ES-I3 (cell line): ENCODE measurements around the gene GIPC2.
"Not testable (repeated sequence)": the region's sequence is repeated elsewhere in the genome, so short reads cannot be mapped to it uniquely, and the experiment has no call there.

Experiments
- H3K36me3 ChIP-seq: 2 replicates; pipeline ENCODE4 v1.6.1; 2013; ENCODE audit warnings: mild to moderate bottlenecking, low read length, control low read depth, moderate library complexity; ENCODE audit not compliant: insufficient read depth
- H3K4me1 ChIP-seq: 2 replicates; pipeline ENCODE4 v1.6.1; 2013; ENCODE audit warnings: mild to moderate bottlenecking, control low read depth, low read length; ENCODE audit not compliant: insufficient read depth
- H3K9ac ChIP-seq: 2 replicates; pipeline ENCODE4 v1.6.1; 2013; ENCODE audit warnings: low read depth, mild to moderate bottlenecking, low read length, moderate library complexity
- H3K9me3 ChIP-seq: 2 replicates; pipeline ENCODE4 v1.6.1; 2013; ENCODE audit warnings: mild to moderate bottlenecking, low read length, moderate library complexity; ENCODE audit not compliant: control insufficient read depth, insufficient read depth

The GIPC2 gene

GRCh38 chr1:78109659-78110058 lies 63.9 kb downstream of the GIPC2 start:
- not testable (repeated sequence) for H3K4me1 ChIP-seq, H3K36me3 ChIP-seq, H3K9ac ChIP-seq, H3K9me3 ChIP-seq

- H3K9ac ChIP-seq: no peak overlapping the region
- H3K9me3 ChIP-seq: no peaks in the 10 kb centered on the region
- H3K36me3 ChIP-seq: no peaks in the 10 kb centered on the region
- H3K4me1 ChIP-seq: no peaks in the 10 kb centered on the region
Observed at GRCh38 chr1:78113156-78113916, 67.6 kb downstream of the GIPC2 start.

GRCh38 chr1:78114034-78114956 lies 68.5 kb downstream of the GIPC2 start:
- Histone ChIP-seq H3K36me3 (no peaks in the 10 kb centered on the region), H3K4me1 (no peaks in the 10 kb centered on the region), H3K9ac (no peak overlapping the region), H3K9me3 (no peaks in the 10 kb centered on the region)

- H3K9me3 ChIP-seq, H3K4me1 ChIP-seq, H3K9ac ChIP-seq, H3K36me3 ChIP-seq: not testable (repeated sequence)
Observed at GRCh38 chr1:78120485-78120884, 74.7 kb downstream of the GIPC2 start.

GRCh38 chr1:78121710-78122109 lies 75.9 kb downstream of the GIPC2 start:
- Histone ChIP-seq H3K9me3 (no peaks in the 10 kb centered on the region), H3K4me1 (peaks cover 6% of the 10 kb centered on the region; the same call in 1 of the 2 replicates), H3K9ac (no peak overlapping the region), H3K36me3 (no peaks in the 10 kb centered on the region)

- Histone ChIP-seq H3K9ac (no peak overlapping the region), H3K9me3 (no peaks in the 10 kb centered on the region), H3K36me3 (no peaks in the 10 kb centered on the region), H3K4me1 (peaks cover 6% of the 10 kb centered on the region; the same call in 1 of the 2 replicates)
Observed at GRCh38 chr1:78122389-78122788, 76.6 kb downstream of the GIPC2 start.

GRCh38 chr1:78126506-78126905 lies 80.7 kb downstream of the GIPC2 start:
- peaks cover 4% of the 10 kb centered on the region; the same call in 1 of the 2 replicates for H3K4me1 ChIP-seq
- no peaks in the 10 kb centered on the region for H3K9me3 ChIP-seq

GRCh38 chr1:78132174-78132947 lies 86.6 kb downstream of the GIPC2 start:
- H3K4me1 ChIP-seq: no peaks in the 10 kb centered on the region
- H3K36me3 ChIP-seq: no peaks in the 10 kb centered on the region
- no peak overlapping the region for H3K9ac ChIP-seq
- no peaks in the 10 kb centered on the region for H3K9me3 ChIP-seq

More at GRCh38 chr1:78126506-78126905, 80.7 kb downstream of the GIPC2 start:
- Histone ChIP-seq H3K36me3 (no peaks in the 10 kb centered on the region), H3K9ac (no peak overlapping the region)

- Histone ChIP-seq H3K9ac (no peak overlapping the region), H3K9me3 (no peaks in the 10 kb centered on the region), H3K36me3 (no peaks in the 10 kb centered on the region), H3K4me1 (no peaks in the 10 kb centered on the region)
Observed at GRCh38 chr1:78132948-78133322, 87.2 kb downstream of the GIPC2 start.

- H3K9ac ChIP-seq: no peak overlapping the region
- no peaks in the 10 kb centered on the region for H3K4me1 ChIP-seq
- H3K9me3 ChIP-seq: no peaks in the 10 kb centered on the region
- H3K36me3 ChIP-seq: no peaks in the 10 kb centered on the region
Observed at GRCh38 chr1:78136680-78137079, 90.9 kb downstream of the GIPC2 start.

GRCh38 chr1:78141531-78142231 lies 95.9 kb downstream of the GIPC2 start:
- Histone ChIP-seq H3K9ac (no peak overlapping the region), H3K36me3 (no peaks in the 10 kb centered on the region), H3K4me1 (no peaks in the 10 kb centered on the region), H3K9me3 (no peaks in the 10 kb centered on the region)

GRCh38 chr1:78142736-78143135 lies 97.0 kb downstream of the GIPC2 start:
- Histone ChIP-seq H3K4me1 (no peaks in the 10 kb centered on the region), H3K9ac (no peak overlapping the region), H3K9me3 (no peaks in the 10 kb centered on the region), H3K36me3 (no peaks in the 10 kb centered on the region)

- no peaks in the 10 kb centered on the region for H3K4me1 ChIP-seq
- no peaks in the 10 kb centered on the region for H3K9me3 ChIP-seq
- H3K9ac ChIP-seq: no peak overlapping the region
- no peaks in the 10 kb centered on the region for H3K36me3 ChIP-seq
Observed at GRCh38 chr1:78143152-78143551, 97.4 kb downstream of the GIPC2 start.

- Histone ChIP-seq H3K36me3 (no peaks in the 10 kb centered on the region), H3K4me1 (no peaks in the 10 kb centered on the region), H3K9ac (no peak overlapping the region), H3K9me3 (no peaks in the 10 kb centered on the region)
Observed at GRCh38 chr1:78143673-78144072, 97.9 kb downstream of the GIPC2 start.
